ENCODE results near the gene COL6A6.
"Not testable (repeated sequence)": the region's sequence is repeated elsewhere in the genome, so short reads cannot be mapped to it uniquely, and the experiment has no call there.

Gene COL6A6

GRCh38 chr3:130533247-130533646, 16.3 kb downstream of the COL6A6 start:
- no peak for DNase-seq

GRCh38 chr3:130537673-130538304, 20.8 kb downstream of the COL6A6 start:
- no peak for DNase-seq

- no peak for DNase-seq
Observed at GRCh38 chr3:130539005-130539404, 22.0 kb downstream of the COL6A6 start.

GRCh38 chr3:130543322-130543721, 26.3 kb downstream of the COL6A6 start:
- no peak for DNase-seq

GRCh38 chr3:130546920-130547679, 30.1 kb downstream of the COL6A6 start:
- no peak for DNase-seq

- not testable (repeated sequence) for DNase-seq
Observed at GRCh38 chr3:130547680-130548065, 30.7 kb downstream of the COL6A6 start.

GRCh38 chr3:130548356-130548755, 31.4 kb downstream of the COL6A6 start:
- no peak for DNase-seq

GRCh38 chr3:130557336-130558035, 40.5 kb downstream of the COL6A6 start:
- DNase-seq = no peak

- no peak for DNase-seq
Observed at GRCh38 chr3:130558366-130558765, 41.4 kb downstream of the COL6A6 start.

- DNase-seq = no peak
Observed at GRCh38 chr3:130565224-130565623, 48.2 kb downstream of the COL6A6 start.

Measured in amniotic stem cell (primary cell).